A549 treated with AZD9567 at 1 μM for 4 hours (cell line): ENCODE measurements around the gene SMTN. TPM values are rescaled to one million over a fixed set of nuclear protein-coding genes. Genes with fewer than 3 reads are reported as not detected.

Experiments used
- total RNA-seq: library from RNA; stranded (reverse); fragments of 200-300 nt; extraction: Qiagen RNA extraction; gene quantifications from 5 replicates; pipeline ENCODE4 v1.2.3, GENCODE V29; 2022; ENCODE audit not compliant: insufficient read depth

The SMTN gene
- 24.4 to 28.2 TPM (median 27.0 TPM) in 5 replicates for total RNA-seq

GRCh38 chr22:31080848-31081649, at the start of gene SMTN:
Gene SMTN, plus strand, starts transcription at chr22:31081318. Its CDS starts 1,941 bp downstream, at chr22:31083259.

GRCh38 chr22:31107178-31107893, 26.2 kb downstream of the SMTN start, which contains the start of gene SELENOM:
Gene SELENOM, minus strand, starts transcription at chr22:31107568. Its CDS starts 63 bp downstream, at chr22:31107505.

GRCh38 chr22:31122532-31123291, 41.6 kb downstream of the SMTN start, which contains the start of gene INPP5J:
Gene INPP5J, plus strand, starts transcription at chr22:31122966. Its CDS starts 49 bp downstream, at chr22:31123015.

GRCh38 chr22:31139866-31140716, 59.0 kb downstream of the SMTN start, which contains the start of gene PLA2G3:
Gene PLA2G3, minus strand, starts transcription at chr22:31140508. Its CDS starts 154 bp downstream, at chr22:31140354.

Other genes starting within 250 kb of the SMTN start
- gene MORC2, start 112.5 kb upstream of the SMTN start, total RNA-seq, result 7.7 to 14.5 TPM (median 14.1 TPM) in 5 replicates
- 23.0 to 33.7 TPM (median 27.2 TPM) in 5 replicates for gene TUG1, start 112.1 kb upstream of the SMTN start, total RNA-seq
- gene SELENOM, start 26.2 kb downstream of the SMTN start, total RNA-seq, result 62.4 to 74.7 TPM (median 70.6 TPM) in 5 replicates
- 0.38 to 0.77 TPM (median 0.45 TPM) in 4 of 5 replicates, not detected in the other for gene INPP5J, start 41.6 kb downstream of the SMTN start, total RNA-seq
- gene PLA2G3, start 59.2 kb downstream of the SMTN start, total RNA-seq, result not detected in 5 replicates
- gene RNF185, start 78.9 kb downstream of the SMTN start, total RNA-seq, result 21.4 to 27.0 TPM (median 24.8 TPM) in 5 replicates
- 7.5 to 29.6 TPM (median 7.8 TPM) in 5 replicates for gene LIMK2, start 131.0 kb downstream of the SMTN start, total RNA-seq
- gene PIK3IP1, start 211.2 kb downstream of the SMTN start, total RNA-seq, result 0.57 to 3.0 TPM (median 0.75 TPM) in 5 replicates